HepG2 (cell line): ENCODE data around the gene TEKT5. TPM values are rescaled to one million over a fixed set of nuclear protein-coding genes. Genes with fewer than 3 reads are reported as not detected.

Experiments
- ATAC-seq: fragments of 200-7000 bp; cut with Tn5 transposase; 3 replicates; pipeline ENCODE4 v1.9.1; 2020; ENCODE audit warnings: mild to moderate bottlenecking, moderate library complexity
- BruUV-seq: library from RNA; stranded (reverse); fragments of 400-500 nt; replicated peaks from 2 replicates; lab custom pipeline; 2021; lab: Mats Ljungman, UMichigan
- CTCF ChIA-PET: fragments of 300-600 bp; formaldehyde crosslinking; extraction: SDS; loops from one replicate; lab custom pipeline; 2021; ENCODE audit warnings: low total read pairs, inconsistent platforms, low intra/inter-chr PET ratio; lab: Yijun Ruan, JAX
- POLR2A ChIA-PET: fragments of 350-600 bp; sonication (Branson Sonifier 250); formaldehyde crosslinking; loops from one replicate; lab custom pipeline; 2020; ENCODE audit warnings: antibody characterized with exemption, inconsistent platforms; lab: Yijun Ruan, JAX
- DNase-seq: peaks from one replicate; pipeline ENCODE4 v3.0.0-alpha.2; 2015; ENCODE audit warnings: low spot score
- FAIRE-seq: peaks from 3 replicates; lab custom pipeline; 2011; peaks lifted over from hg19 to GRCh38; lab: Jason Lieb, UNC
- H2AFZ ChIP-seq: one replicate; pipeline ENCODE4 v1.6.1; 2011; ENCODE audit warnings: low read length, inconsistent platforms
- H3K27ac ChIP-seq: fragments of 300-600 bp; 3 replicates; pipeline ENCODE4 v1.8.0; 2011; ENCODE audit warnings: mixed run types, mild to moderate bottlenecking, mixed read lengths, low read length, inconsistent platforms; ENCODE audit not compliant: insufficient read depth; ENCODE audit errors: extremely low read length
- H3K27me3 ChIP-seq, 2 experiments: fragments of 200-600 bp in 1 of 2; 2 replicates in 1 of 2; 3 replicates in 1 of 2; pipeline versions ENCODE4 v1.6.0 to v1.8.0; 2011; ENCODE audit warnings: low read length in 2 of 2, mild to moderate bottlenecking in 2 of 2, moderate library complexity in 2 of 2, inconsistent platforms in 1 of 2; ENCODE audit not compliant: insufficient read depth in 2 of 2, control insufficient read depth in 1 of 2
- H3K36me3 ChIP-seq, 2 experiments: fragments of 200-600 bp in 1 of 2; replicated peaks in 1 of 2; 2 replicates in 1 of 2; 3 replicates in 1 of 2; pipeline versions ENCODE4 v1.5.1 to v1.8.0; 2011; ENCODE audit warnings: low read length in 2 of 2, inconsistent platforms in 1 of 2; ENCODE audit not compliant: insufficient read depth in 2 of 2, control insufficient read depth in 1 of 2
- H3K4me1 ChIP-seq: 2 replicates; pipeline ENCODE4 v1.5.1; 2012; ENCODE audit warnings: low read length, inconsistent platforms; ENCODE audit not compliant: insufficient read depth
- H3K4me2 ChIP-seq: 2 replicates; pipeline ENCODE4 v1.6.0; 2011; ENCODE audit warnings: low read depth, low read length, inconsistent platforms
- H3K4me3 ChIP-seq, 3 experiments: fragments of 200-600 bp in 1 of 3; sonication (generic), shearing (Covaris generic) in 1 of 3; replicated peaks in 1 of 3; 2 replicates each; pipeline ENCODE4 v1.5.1; 2011 to 2016; ENCODE audit warnings: low read length in 3 of 3, inconsistent platforms in 2 of 3, low read depth in 2 of 3, mild to moderate bottlenecking in 2 of 3, control low read depth in 1 of 3, mixed read lengths in 1 of 3; ENCODE audit not compliant: insufficient read depth in 1 of 3
- H3K79me2 ChIP-seq: one replicate; pipeline ENCODE4 v1.6.1; 2011; ENCODE audit warnings: low read length, inconsistent platforms; ENCODE audit not compliant: insufficient read depth
- H3K9ac ChIP-seq: 2 replicates; pipeline ENCODE4 v1.6.0; 2011; ENCODE audit warnings: mild to moderate bottlenecking, low read depth, low read length, inconsistent platforms; ENCODE audit not compliant: insufficient read depth
- H3K9me3 ChIP-seq: 2 replicates; pipeline ENCODE4 v1.5.1; 2012; ENCODE audit warnings: mild to moderate bottlenecking, low read length
- H4K20me1 ChIP-seq: 2 replicates; pipeline ENCODE4 v1.6.0; 2011; ENCODE audit warnings: inconsistent platforms, mild to moderate bottlenecking, low read length, moderate library complexity; ENCODE audit not compliant: insufficient read depth
- ATF7 ChIP-seq, 2 experiments: fragments of 450-650 bp in 1 of 2; sonication (generic) in 1 of 2; formaldehyde crosslinking in 1 of 2; IDR thresholded peaks; 2 replicates each; pipeline versions ENCODE4 v1.4.0 to v1.6.1; 2016 to 2020; ENCODE audit warnings: antibody characterized with exemption in 1 of 2, mild to moderate bottlenecking in 1 of 2, missing genetic modification reagents in 1 of 2
- EZH2 ChIP-seq: conservative IDR thresholded peaks from 2 replicates; pipeline ENCODE4 v1.6.1; 2012; ENCODE audit warnings: mild to moderate bottlenecking, low read depth, low read length, moderate library complexity
- GLI4 ChIP-seq: sonication (generic); formaldehyde crosslinking; IDR thresholded peaks from 2 replicates; pipeline ENCODE4 v1.5.1; 2020; ENCODE audit warnings: missing genetic modification reagents, mild to moderate bottlenecking, moderate library complexity, borderline replicate concordance
- HDAC1 ChIP-seq: sonication (generic); formaldehyde crosslinking; IDR thresholded peaks from 2 replicates; pipeline ENCODE4 v1.5.1; 2020; ENCODE audit warnings: mild to moderate bottlenecking, missing genetic modification reagents
- HOXA9 ChIP-seq: sonication (generic); formaldehyde crosslinking; IDR thresholded peaks from 2 replicates; pipeline ENCODE4 v1.8.1; 2022; ENCODE audit warnings: missing genetic modification reagents, mild to moderate bottlenecking, moderate library complexity, borderline replicate concordance
- ISX ChIP-seq: sonication (generic); formaldehyde crosslinking; conservative IDR thresholded peaks from 2 replicates; pipeline ENCODE4 v1.5.0; 2020; ENCODE audit warnings: missing genetic modification reagents
- MZF1 ChIP-seq: sonication (generic); formaldehyde crosslinking; IDR thresholded peaks from 2 replicates; pipeline ENCODE4 v1.8.1; 2023; ENCODE audit warnings: mild to moderate bottlenecking, missing genetic modification reagents, borderline replicate concordance
- TEAD3 ChIP-seq: optimal IDR thresholded peaks from 2 replicates; pipeline ENCODE3; 2016; ENCODE audit warnings: borderline replicate concordance
- ZNF230 ChIP-seq: sonication (generic); formaldehyde crosslinking; IDR thresholded peaks from 2 replicates; pipeline ENCODE4 v1.4.0; 2020; ENCODE audit warnings: mild to moderate bottlenecking, missing genetic modification reagents
- ZNF317 ChIP-seq: sonication (generic); formaldehyde crosslinking; IDR thresholded peaks from 2 replicates; pipeline ENCODE4 v1.5.0; 2020; ENCODE audit warnings: mild to moderate bottlenecking, missing genetic modification reagents
- ZNF556 ChIP-seq: sonication (generic); formaldehyde crosslinking; IDR thresholded peaks from 2 replicates; pipeline ENCODE4 v1.4.0; 2020; ENCODE audit warnings: mild to moderate bottlenecking, missing genetic modification reagents, borderline replicate concordance
- WGBS: methylation state at CpG from one replicate; pipeline ENCODE4 v1.1.6; 2017; ENCODE audit warnings: low lambda C conversion rate; 5-methylcytosine and 5-hydroxymethylcytosine counted together
- in situ Hi-C: cut with HindIII; loops from 2 replicates; pipeline ENCODE4 v1.10.0; 2017; ENCODE audit warnings: low pct_unique_long_range_greater_than_20kb; ENCODE audit not compliant: extremely low pct_ligation_motif_present
- intact Hi-C: fragments of 100-400 bp; cut with micrococcal nuclease; formaldehyde crosslinking; loops from one replicate; pipeline ENCODE4 v1.10.0; 2022; ENCODE audit not compliant: unreplicated experiment
- polyA plus RNA-seq, 8 experiments: library from polyadenylated mRNA; depleted of rRNA in 3 of 8; stranded (reverse) in 7 of 8; unstranded in 1 of 8; fragments of >200 nt; fragmentation: Illumina TruSeq in 4 of 8; extraction: Trizol in 4 of 8; gene quantifications; 2 replicates each; pipeline versions ENCODE4 v1.2.1 to v1.2.3, GENCODE V29; 2011 to 2016; ENCODE audit warnings: low read depth in 4 of 8, missing spikeins in 1 of 8, mixed read lengths in 1 of 8; ENCODE audit not compliant: insufficient read depth in 1 of 8
- total RNA-seq, 5 experiments: library from RNA; depleted of rRNA; stranded (reverse); fragments of >200 nt; fragmentation: Illumina TruSeq; extraction: Trizol; gene quantifications; 2 replicates each; pipeline ENCODE4 v1.2.3, GENCODE V29; 2016; ENCODE audit warnings: low read depth in 1 of 5
- TF ChIP-seq, protein P1 (sequence below): sonication (generic); formaldehyde crosslinking; IDR thresholded peaks from 2 replicates; pipeline ENCODE4 v1.5.0; 2020; ENCODE audit warnings: mild to moderate bottlenecking, missing genetic modification reagents, moderate library complexity
- TF ChIP-seq, protein P2 (sequence below): sonication (generic); formaldehyde crosslinking; IDR thresholded peaks from 2 replicates; pipeline ENCODE4 v1.4.0; 2020; ENCODE audit warnings: mild to moderate bottlenecking, low read depth, missing genetic modification reagents
- TF ChIP-seq, protein P3 (sequence below): sonication (generic); formaldehyde crosslinking; IDR thresholded peaks from 2 replicates; pipeline ENCODE4 v1.8.0; 2022; ENCODE audit warnings: mild to moderate bottlenecking, missing genetic modification reagents, moderate library complexity

TEKT5 gene
- total and polyA plus RNA-seq, 2 of the 13 experiments (the other 11 are each of a cell fraction or from before 2014, with no cell fraction given): 0.16 TPM; not detected in 1

DNA sequence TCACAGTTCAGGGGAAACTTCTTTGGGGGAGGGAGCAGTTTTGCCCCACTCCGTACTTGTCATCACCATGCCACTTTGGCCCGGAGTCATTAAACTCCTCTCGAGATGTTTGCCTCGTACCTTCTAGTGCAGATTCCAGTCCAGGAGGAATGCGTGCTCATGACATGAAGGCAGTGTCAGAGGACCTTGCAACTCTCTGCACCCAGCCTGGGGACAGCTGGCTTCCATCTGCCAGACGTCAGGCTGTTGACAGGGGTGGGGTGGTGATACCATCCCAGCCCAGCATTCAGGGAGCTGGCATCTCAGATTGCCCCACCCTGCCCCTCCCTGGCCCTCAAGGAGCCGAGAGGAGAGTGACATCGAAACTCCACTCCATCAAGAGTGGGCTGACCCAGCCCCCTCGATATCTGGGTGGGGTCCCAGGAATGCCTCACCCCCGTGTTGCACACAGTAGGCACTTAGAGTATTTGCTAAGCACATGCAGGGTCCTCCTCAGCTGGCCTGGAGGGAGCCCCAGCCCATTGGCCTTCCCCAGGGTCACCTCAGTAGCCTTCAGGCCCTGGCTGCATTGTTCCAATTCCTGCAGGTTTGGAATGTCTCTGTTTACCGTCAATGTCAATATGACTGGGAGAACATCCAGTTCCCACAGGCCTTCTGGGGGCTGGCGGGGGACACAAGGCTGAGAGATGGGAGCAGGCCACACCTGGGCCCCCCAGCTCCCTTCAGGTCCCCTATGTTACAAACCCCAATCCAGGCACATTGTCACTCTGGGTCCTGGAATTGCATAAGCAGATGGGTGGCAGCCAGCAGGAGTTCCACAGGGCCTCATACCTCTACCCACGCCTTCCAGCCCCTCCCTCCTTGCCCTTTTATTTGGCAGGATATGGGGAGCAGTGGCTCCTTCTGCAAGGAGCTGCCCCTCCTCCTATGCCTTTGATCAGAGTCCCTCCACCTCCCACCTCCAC lies 93.0 kb downstream of the TEKT5 start (continued):
- TF ChIP-seq HDAC1 (CRISPR knock-in tag) (peak; percentile 57; the same call in 1 of the 2 replicates), GLI4 (CRISPR knock-in tag) (no peak), TEAD3 (CRISPR knock-in tag) (peak; percentile 98), ZNF556 (CRISPR knock-in tag) (0 out of 2 replicates have a peak, but pooled peaks have one; percentile 43), ZNF317 (CRISPR knock-in tag) (peak; percentile 83), ISX (CRISPR knock-in tag) (no peak)
- TF ChIP-seq, all 625 proteins: peak for 132

DNA sequence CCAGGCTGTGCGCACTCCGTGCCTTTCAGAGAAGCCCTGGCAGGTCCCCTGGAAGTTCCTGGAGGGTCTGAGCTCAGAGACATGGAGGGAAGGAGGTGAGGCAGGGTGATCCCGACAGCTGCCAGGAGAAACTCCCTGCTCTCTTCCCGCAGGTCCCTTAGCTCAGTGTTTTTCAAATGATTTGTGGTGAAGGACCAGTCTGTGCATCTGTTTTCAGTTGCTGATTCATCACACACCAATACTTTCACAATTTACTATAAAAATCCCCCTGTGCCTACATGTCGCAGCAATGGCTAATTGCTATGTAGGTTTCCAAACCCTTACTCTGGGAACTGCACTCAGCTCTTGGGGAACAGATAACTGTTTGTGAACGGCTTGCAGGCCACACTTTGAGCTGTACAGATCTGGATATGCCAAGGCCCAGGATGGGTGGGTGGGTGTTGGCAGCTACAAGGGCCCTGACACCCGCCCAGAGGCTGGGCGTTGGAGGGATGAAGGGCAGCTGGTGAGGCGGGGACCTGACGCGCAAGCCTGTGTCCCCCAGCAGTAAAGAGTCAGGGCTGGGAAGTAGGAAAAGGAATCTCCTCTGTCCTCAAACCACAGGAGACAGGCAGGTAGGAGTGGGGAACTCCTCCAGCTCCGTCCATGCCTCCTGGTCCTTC lies 93.8 kb downstream of the TEKT5 start:
- H3K9ac ChIP-seq: peak overlapping the region; percentile 5; the same call in 1 of the 2 replicates
- peak overlapping the region in 1 of 3 experiments; percentile 45; a peak in 2 of 6 replicates for H3K4me3 ChIP-seq
- in situ Hi-C loops: no loop called here
- peaks cover 58% of the 10 kb centered on the region for H3K4me1 ChIP-seq
- peak overlapping the region; percentile 65 for H3K4me2 ChIP-seq
- no TSS peak for BruUV-seq
- H4K20me1 ChIP-seq: no peaks in the 10 kb centered on the region
- peak overlapping the region; percentile 31 for H2AFZ ChIP-seq
- H3K9me3 ChIP-seq: no peaks in the 10 kb centered on the region
- FAIRE-seq (no peak), ATAC-seq (peak; percentile 41), DNase-seq (no peak)
- H3K36me3 ChIP-seq: no peaks in the 10 kb centered on the region
- ChIA-PET CTCF (no interaction called here), POLR2A (interaction anchor here (0.9 kb wide), 1 partner anchor 143 kb away, joined by 3 read pairs; no protein-coding TSS in a partner anchor)
- H3K79me2 ChIP-seq: no peaks in the 10 kb centered on the region
- H3K27me3 ChIP-seq: peaks cover 3 to 47% of the 10 kb centered on the region in 2 experiments
- WGBS: 27% methylated on average over 12 of the region's 12 CpGs
- H3K27ac ChIP-seq: no peak overlapping the region
- intact Hi-C loops: loop anchor here (1.0 kb wide), 1 partner anchor 9 kb away; no protein-coding TSS in a partner anchor
- TF ChIP-seq ZNF230 (CRISPR knock-in tag) (0 out of 2 replicates have a peak, but pooled peaks have one; percentile 10), EZH2 (peak; percentile 40; the same call in 1 of the 2 replicates), HOXA9 (CRISPR knock-in tag) (peak; percentile 35; the same call in 1 of the 2 replicates), MZF1 (CRISPR knock-in tag) (0 out of 2 replicates have a peak, but pooled peaks have one; percentile 55), ATF7 (IDR thresholded peaks at IDR 0.05) (no peak), ATF7 (CRISPR knock-in tag; IDR thresholded peaks at IDR 0.05) (peak; percentile 41; the same call in 1 of the 2 replicates)
- TF ChIP-seq, protein P1, sequence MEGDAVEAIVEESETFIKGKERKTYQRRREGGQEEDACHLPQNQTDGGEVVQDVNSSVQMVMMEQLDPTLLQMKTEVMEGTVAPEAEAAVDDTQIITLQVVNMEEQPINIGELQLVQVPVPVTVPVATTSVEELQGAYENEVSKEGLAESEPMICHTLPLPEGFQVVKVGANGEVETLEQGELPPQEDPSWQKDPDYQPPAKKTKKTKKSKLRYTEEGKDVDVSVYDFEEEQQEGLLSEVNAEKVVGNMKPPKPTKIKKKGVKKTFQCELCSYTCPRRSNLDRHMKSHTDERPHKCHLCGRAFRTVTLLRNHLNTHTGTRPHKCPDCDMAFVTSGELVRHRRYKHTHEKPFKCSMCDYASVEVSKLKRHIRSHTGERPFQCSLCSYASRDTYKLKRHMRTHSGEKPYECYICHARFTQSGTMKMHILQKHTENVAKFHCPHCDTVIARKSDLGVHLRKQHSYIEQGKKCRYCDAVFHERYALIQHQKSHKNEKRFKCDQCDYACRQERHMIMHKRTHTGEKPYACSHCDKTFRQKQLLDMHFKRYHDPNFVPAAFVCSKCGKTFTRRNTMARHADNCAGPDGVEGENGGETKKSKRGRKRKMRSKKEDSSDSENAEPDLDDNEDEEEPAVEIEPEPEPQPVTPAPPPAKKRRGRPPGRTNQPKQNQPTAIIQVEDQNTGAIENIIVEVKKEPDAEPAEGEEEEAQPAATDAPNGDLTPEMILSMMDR (CRISPR knock-in tag): no peak
- TF ChIP-seq, protein P2, sequence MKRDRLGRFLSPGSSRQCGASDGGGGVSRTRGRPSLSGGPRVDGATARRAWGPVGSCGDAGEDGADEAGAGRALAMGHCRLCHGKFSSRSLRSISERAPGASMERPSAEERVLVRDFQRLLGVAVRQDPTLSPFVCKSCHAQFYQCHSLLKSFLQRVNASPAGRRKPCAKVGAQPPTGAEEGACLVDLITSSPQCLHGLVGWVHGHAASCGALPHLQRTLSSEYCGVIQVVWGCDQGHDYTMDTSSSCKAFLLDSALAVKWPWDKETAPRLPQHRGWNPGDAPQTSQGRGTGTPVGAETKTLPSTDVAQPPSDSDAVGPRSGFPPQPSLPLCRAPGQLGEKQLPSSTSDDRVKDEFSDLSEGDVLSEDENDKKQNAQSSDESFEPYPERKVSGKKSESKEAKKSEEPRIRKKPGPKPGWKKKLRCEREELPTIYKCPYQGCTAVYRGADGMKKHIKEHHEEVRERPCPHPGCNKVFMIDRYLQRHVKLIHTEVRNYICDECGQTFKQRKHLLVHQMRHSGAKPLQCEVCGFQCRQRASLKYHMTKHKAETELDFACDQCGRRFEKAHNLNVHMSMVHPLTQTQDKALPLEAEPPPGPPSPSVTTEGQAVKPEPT: 0 out of 2 replicates have a peak, but pooled peaks have one; percentile 31
- TF ChIP-seq, protein P3, sequence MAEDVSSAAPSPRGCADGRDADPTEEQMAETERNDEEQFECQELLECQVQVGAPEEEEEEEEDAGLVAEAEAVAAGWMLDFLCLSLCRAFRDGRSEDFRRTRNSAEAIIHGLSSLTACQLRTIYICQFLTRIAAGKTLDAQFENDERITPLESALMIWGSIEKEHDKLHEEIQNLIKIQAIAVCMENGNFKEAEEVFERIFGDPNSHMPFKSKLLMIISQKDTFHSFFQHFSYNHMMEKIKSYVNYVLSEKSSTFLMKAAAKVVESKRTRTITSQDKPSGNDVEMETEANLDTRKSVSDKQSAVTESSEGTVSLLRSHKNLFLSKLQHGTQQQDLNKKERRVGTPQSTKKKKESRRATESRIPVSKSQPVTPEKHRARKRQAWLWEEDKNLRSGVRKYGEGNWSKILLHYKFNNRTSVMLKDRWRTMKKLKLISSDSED (CRISPR knock-in tag): no peak
